ENCODE results near the gene TRAF1.

Gene TRAF1

GRCh38 chr9:120890320-120891244 lies 36.0 kb downstream of the TRAF1 start:
- peak; percentile 32 for DNase-seq (ENCODE audit: low spot score)

DNA sequence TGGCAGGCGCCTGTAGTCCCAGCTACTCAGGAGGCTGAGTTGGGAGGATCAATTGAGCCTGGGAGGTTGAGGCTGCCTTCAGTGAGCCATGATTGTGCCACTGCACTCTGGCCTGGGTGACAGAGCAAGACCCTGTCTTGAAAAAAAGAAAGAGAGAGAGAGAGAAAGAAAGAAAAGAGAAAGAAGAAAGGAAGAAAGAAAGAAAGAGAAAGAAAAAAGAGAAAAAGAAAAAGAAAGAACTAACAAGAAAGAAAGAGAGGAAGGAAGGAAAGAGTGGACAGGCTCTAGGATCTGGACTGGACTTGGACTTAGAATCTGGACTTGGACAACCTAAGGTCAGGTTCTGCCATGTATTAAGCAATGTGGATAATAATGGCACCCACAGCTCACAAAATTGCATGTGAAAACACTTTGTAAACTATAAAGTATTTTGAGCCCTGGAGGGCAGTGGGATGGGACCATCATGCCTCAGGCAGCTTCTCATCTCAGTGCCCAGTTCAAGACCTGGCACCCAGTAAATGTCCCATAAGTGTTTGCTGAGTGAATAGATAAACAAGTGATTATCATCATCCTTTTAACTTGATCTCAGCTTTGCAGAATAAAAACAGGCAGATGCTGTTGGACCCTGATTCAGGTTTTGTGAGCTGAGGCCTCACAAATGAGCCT lies 36.9 kb downstream of the TRAF1 start:
- DNase-seq (ENCODE audit: low spot score): no peak

DNA sequence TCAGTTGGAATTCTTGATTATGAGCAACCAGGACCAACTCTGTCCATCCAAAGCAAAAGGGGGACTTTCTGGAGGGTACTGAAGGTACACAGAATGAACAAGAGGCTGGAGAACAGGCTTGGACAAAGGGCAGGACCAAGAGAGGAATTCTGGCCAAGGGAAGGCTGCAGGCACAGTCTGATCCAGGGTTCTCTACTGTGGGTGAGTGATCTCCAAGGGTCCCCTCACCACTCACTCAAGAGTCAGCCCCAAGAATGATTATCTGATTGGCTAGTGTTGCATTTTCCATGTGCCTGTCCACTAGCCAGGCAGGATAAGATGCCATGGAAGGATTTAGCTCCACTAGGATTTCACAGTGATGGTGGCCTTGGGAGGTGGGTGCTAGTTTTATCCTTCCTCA lies 38.0 kb downstream of the TRAF1 start:
- DNase-seq (ENCODE audit: low spot score): no peak

- DNase-seq (ENCODE audit: low spot score): peak; percentile 89
Observed at GRCh38 chr9:120886490-120886967, 40.1 kb downstream of the TRAF1 start.

DNA sequence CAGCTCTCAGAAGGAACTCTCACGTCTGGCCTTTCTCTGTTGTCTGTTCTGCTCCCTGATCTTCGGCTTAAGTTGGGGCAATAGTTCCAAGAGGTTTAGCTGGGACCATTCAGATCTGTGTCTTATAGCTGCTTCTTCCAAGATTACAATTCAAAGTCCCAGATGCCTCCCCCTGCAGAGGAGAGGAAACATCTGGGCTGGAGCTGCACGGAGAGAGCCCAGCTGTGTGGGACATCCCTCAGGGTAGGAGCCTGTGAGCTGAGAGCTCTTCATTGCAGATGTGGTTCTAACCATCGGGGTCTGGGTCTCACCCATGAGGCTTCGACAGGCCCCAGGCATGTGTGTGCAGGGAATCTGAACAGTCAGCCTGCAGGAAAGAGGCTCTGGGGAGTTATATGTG lies 40.6 kb downstream of the TRAF1 start:
- DNase-seq (ENCODE audit: low spot score): no peak

- DNase-seq (ENCODE audit: low spot score): no peak
Observed at GRCh38 chr9:120885457-120885856, 41.1 kb downstream of the TRAF1 start.

DNA sequence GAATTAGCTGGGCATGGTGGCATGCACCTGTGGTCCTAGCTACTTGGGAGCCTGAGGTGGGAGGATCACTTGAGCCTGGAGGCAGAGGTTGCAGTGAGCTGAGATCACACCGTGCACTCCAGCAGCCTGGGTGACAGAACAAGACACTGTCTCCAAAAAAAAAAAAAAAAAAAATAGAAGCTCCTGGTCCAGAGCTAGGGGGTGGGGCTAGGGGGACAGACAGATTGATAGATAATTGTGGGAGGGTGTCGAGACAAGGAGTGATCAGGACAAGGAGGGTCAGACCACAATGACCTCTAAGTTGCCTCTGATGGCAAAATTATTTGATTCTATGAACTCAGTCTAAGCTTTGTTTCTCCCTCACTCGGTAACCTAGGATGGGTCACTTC lies 43.0 kb downstream of the TRAF1 start:
- no peak for DNase-seq (ENCODE audit: low spot score)

DNA sequence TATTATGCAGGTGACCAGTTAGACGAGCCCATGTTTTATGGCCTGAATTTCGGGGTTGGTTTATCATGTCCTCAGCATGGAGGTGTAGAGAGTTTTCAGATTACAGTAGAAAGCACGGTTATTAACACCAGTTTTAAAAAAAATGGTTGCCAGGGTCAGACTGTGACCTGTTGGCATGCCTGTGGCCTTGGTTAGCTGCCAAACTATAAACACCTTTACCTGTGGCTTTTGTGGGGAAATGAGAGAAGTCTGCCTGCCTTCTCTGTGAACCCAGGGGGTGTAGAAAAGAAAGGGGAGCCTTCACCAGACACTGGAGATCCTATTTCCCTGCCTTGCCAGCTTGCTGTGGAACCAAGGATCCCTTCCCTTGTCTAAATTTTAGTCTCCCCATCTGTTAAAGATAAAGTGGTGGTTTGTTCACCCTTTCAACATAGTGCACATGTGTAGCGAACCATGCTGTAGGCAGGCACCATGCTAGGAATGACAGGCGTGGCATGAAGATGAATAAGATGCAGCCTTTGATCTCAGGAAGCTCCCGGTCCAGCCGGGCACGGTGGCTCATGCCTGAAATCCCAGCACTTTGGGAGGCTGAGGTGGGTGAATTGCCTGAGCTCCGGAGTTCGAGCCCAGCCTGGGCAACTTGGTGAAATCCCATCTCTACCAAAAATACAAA lies 43.5 kb downstream of the TRAF1 start:
- no peak for DNase-seq (ENCODE audit: low spot score)

DNA sequence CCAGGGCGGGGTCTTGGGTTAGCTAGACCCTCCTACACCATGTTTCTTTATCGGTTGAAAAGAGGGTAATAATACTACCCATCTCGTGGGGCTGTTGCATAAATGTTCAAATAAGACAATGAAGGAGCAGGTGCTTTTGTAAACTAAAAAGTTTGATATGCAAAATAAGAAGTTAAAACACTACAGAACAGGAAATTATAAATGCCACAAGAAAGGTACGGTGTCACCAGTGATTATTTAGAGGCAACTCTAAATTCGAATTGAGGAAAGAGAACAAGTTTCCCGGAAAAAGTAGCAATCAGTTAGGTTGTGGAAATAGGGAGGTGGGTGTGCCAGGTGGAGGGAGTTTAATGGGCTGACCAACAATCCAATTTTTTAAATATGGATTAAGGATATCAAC lies 47.1 kb downstream of the TRAF1 start:
- no peak for DNase-seq (ENCODE audit: low spot score)

DNA sequence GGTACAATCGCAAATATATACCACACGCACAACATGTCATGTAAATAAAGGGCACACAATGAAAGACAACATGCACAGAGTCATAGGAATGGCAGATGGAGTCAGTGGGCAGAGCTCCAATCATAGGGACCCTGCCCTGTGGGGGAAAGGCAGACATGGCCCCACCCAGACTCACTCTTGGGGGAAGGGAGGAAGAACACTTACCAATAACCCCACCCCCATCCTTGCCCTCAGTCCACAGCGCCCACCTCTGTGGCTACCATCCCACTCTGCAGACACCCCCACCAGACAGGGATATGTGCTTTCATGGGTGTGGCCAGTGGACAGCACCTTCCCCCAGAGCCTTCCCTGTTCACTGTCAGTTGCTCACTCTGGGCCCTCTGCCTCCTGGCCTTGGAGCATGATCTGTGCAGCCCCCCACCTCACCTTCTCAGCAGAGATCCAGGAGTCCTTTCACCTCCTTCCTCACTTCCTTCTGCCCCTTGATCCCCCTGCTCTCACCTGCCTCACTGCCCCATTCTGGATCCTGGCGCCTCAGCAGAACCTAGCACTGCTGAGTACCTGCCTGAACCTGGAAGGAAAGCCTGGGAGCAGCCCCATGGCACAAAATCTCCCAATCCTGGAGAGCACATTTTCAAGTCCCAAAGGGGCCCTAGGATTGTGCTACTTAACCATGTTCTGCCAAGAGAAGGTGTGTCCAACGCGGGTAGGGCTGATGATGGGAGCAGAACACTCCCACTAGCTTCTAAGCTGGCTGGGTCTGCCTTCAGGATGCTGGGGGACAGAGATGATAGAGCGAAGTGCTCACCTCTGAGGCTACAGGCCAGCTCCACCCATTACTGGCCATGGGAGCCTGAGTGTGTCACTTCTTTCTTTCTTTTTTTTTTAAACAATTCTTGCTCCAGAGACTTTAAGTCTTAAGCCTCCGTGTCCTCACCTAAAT lies 48.1 kb downstream of the TRAF1 start:
- no peak for DNase-seq (ENCODE audit: low spot score)

DNA sequence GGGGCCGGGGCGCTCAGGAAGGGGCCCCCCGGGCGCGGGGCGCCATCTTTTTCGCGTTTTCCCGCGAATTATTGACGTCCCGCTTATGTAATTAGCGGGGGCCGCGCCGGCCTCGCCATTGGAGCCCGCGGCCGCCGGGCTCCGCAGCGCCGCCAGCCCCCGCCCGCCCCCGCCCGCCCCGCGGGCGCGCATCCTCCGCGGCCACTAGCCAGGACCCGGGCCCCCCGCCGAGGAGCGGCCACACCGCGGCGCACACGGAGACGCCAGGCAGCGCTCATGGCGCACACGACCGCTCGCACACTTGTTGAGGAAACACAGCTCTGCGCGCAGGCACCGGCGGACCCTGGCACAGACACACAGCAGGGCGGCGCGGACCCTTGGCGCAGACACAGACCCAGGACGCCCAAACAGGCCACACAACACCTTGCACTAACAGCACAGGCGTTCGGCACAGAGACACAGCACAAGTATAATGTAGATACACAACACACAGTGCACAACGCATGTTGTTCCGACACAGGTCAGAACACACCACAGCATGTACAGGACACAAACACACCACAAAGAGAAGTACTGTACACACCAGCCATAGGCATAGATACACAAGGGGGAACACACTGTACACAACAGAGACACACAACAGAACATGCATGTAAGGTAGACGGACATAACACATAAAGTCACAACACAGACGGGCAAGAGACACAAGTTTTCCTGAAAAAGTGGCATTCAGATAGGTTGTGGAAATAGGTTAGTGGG lies 49.1 kb downstream of the TRAF1 start:
- peak; percentile 63 for DNase-seq (ENCODE audit: low spot score)

DNA sequence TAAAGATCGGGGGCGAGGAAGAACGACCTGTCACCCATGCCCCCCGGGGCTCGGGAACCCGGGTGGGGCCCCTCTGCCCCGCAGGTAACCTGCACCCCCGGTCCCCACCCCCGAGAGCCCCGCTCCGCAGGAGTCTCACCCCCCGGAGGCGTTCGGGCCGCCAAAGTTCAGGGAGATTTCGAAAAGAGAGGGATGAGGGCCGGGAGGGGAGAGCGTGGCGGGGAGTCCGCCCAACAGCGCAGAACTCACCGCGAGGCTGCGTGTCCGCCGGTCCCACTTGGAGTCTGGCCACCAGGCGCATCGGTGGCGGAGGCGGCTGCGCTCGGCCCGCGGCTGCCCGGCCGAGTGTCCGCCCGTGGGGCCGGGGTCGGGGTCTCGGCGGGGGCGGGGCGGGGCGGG lies 49.8 kb downstream of the TRAF1 start, which contains the start of gene PHF19:
PHF19 (minus strand) TSS at position 347 of the 399 bp plus-strand sequence. CDS start 2,447 bp downstream, outside the sequence.
- peak; percentile 55 for DNase-seq (ENCODE audit: low spot score)

- peak; percentile 93 for DNase-seq (ENCODE audit: low spot score)
Observed at GRCh38 chr9:120875954-120876841, 50.4 kb downstream of the TRAF1 start.

GRCh38 chr9:120875643-120875953 lies 51.0 kb downstream of the TRAF1 start:
- DNase-seq (ENCODE audit: low spot score): no peak

DNA sequence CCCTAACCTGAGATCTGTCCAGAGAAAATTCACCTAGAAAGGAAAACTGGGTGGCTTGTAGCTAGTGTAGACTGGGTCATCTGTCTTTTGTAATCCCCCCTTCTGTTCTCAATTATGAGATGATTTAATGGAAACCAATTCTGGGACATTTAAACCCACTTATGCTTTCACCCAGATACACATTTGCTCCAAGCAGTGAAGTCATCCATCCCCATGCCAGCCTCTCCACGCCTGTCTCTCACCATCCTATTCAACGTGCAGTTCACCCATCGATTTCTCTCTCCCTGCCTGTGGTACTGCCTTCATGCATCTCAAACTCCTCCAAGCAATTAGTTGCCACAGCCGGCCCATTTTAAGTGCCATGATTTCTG lies 51.4 kb downstream of the TRAF1 start:
- no peak for DNase-seq (ENCODE audit: low spot score)

DNA sequence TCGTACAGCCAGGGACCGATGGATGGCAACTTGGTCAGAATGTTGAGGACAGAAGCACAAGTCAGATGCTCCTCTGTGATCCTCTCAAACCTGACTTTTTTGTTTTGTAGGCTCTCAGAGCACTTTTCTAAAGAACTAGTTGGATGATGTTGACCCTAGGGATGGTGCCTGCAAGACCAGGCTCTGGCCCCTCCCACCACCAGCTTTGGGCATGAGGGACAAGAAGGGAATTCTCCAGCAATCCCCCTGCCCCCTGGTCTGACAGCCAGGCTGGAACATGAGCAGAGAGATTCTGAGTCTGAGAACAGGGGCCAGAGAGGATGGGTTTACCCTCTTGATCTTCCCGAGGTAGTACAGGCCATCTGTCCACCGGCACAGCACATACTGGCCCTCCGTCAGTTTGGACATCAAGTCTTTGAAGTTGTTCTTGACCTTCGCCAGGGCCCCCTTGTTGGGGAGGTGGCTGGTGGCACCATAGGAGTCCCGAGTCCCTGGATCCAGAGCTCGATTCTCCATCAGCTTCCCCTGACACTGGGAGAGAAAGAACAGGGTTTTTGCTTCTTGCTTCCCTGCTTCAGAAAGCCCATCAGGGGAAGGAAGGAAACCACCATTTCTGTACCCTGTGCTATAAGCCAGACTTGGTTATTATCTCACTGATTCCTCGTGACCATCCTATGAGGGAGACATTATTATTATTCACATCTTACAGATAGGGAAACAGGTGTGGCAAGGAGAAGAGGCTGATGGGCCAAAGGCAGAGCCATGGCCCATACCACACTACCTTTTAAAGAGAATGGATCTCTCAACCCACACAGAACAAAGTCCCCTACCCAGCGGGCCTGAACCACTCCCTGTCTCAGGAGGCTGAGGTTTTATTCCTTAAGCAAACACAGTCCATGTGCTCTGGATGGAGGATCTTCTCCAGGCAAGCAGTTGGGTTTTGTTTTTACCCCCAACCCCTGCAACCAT lies 52.1 kb downstream of the TRAF1 start:
- no peak for DNase-seq (ENCODE audit: low spot score)

DNA sequence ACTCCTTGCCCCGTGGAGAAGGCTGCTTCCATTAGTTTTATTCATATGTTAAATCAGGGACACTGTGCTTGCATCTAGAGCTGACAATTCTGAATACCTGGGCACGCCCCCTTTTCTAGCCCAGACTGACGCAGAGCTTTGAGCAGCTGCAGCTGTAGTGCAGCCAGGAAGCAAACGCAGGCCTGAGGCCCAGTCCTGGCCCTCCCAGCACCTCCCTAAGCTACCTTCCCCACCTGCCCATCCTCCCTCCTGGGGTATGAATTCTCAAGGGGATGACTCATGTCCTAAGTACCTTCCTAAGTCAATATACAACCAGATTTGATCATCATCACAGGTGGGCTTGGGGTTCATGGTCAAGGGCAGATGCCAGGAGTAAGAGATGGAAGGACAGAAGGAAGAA lies 53.1 kb downstream of the TRAF1 start:
- no peak for DNase-seq (ENCODE audit: low spot score)

- no peak for DNase-seq (ENCODE audit: low spot score)
Observed at GRCh38 chr9:120872791-120873502, 53.6 kb downstream of the TRAF1 start.

Measured in AG08395 (cell line).